ENCODE data around the gene GNAZ.

GRCh38 chr22:23144432-23144831 lies 74.1 kb downstream of the GNAZ start:
- TF ChIP-seq, protein P1, sequence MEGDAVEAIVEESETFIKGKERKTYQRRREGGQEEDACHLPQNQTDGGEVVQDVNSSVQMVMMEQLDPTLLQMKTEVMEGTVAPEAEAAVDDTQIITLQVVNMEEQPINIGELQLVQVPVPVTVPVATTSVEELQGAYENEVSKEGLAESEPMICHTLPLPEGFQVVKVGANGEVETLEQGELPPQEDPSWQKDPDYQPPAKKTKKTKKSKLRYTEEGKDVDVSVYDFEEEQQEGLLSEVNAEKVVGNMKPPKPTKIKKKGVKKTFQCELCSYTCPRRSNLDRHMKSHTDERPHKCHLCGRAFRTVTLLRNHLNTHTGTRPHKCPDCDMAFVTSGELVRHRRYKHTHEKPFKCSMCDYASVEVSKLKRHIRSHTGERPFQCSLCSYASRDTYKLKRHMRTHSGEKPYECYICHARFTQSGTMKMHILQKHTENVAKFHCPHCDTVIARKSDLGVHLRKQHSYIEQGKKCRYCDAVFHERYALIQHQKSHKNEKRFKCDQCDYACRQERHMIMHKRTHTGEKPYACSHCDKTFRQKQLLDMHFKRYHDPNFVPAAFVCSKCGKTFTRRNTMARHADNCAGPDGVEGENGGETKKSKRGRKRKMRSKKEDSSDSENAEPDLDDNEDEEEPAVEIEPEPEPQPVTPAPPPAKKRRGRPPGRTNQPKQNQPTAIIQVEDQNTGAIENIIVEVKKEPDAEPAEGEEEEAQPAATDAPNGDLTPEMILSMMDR (IDR thresholded peaks at IDR 0.05; ENCODE audit: insufficient read depth, low read length): no peak
- TF ChIP-seq POLR2AphosphoS5 (IDR thresholded peaks at IDR 0.05; ENCODE audit: low read depth): no peak

All from HL-60 (cell line).